ENCODE results near the gene GARRE1. TPM values are rescaled to one million over a fixed set of nuclear protein-coding genes. Genes with fewer than 3 reads are reported as not detected.

The GARRE1 gene
- total RNA-seq, result 4.1 and 5.6 TPM in 2 replicates

GRCh38 chr19:34254046-34254697 is at the start of gene GARRE1:
TSS of gene GARRE1 (plus strand) at chr19:34254554. CDS start at chr19:34300474, 45,920 bp downstream.

Other genes with a start within 250 kb of the GARRE1 start
- 29.4 and 51.3 TPM in 2 replicates for gene LSM14A, start 82.0 kb upstream of the GARRE1 start, total RNA-seq
- 385 and 386 TPM in 2 replicates for gene GPI, start 110.6 kb downstream of the GARRE1 start, total RNA-seq
- gene PDCD2L, start 149.8 kb downstream of the GARRE1 start, total RNA-seq, result 28.4 and 28.7 TPM in 2 replicates
- 87.1 and 106 TPM in 2 replicates for gene UBA2, start 173.8 kb downstream of the GARRE1 start, total RNA-seq
- 3.5 and 12.5 TPM in 2 replicates for gene WTIP, start 227.2 kb downstream of the GARRE1 start, total RNA-seq

Data from airway epithelial cell (primary cell).